ENCODE data around the gene DIAPH2. TPM values are rescaled to one million over a fixed set of nuclear protein-coding genes. Genes with fewer than 3 reads are reported as not detected.

Gene DIAPH2
- total and polyA plus RNA-seq, 2 donors from 2014 or later = 2.1 to 15.0 TPM

GRCh38 chrX:97315939-97316338 lies 631.3 kb downstream of the DIAPH2 start:
- no peaks in the 10 kb centered on the region for H3K9me3 ChIP-seq (ENCODE audit: control insufficient read depth in 2 of 3, insufficient read depth in 1 of 3, low read length in 3 of 3)
- intact Hi-C loops (cut with DNase I) = no loop called here
- H3K9ac ChIP-seq (ENCODE audit: low read length in 3 of 3) = no peak overlapping the region
- no peaks in the 10 kb centered on the region for H3K27me3 ChIP-seq (ENCODE audit: control insufficient read depth, insufficient read depth, low read length)
- FAIRE-seq = no peak
- H3K4me3 ChIP-seq (ENCODE audit: low read length in 3 of 3) = no peak overlapping the region
- no peak for TF ChIP-seq CTCF (IDR thresholded peaks at IDR 0.05; ENCODE audit: borderline replicate concordance, extremely low read depth, insufficient read depth)
- H3K27ac ChIP-seq (ENCODE audit: low read depth in 2 of 2, low read length in 2 of 2) = no peak overlapping the region
- no peaks in the 10 kb centered on the region for H3K4me1 ChIP-seq (ENCODE audit: control insufficient read depth in 2 of 3, insufficient read depth in 2 of 3, low read depth in 1 of 3, low read length in 3 of 3)
- H3K36me3 ChIP-seq (ENCODE audit: control insufficient read depth in 2 of 3, insufficient read depth in 3 of 3, low read length in 3 of 3) = no peaks in the 10 kb centered on the region
- no peak for DNase-seq

GRCh38 chrX:97320305-97320704 lies 635.7 kb downstream of the DIAPH2 start:
- H3K9me3 ChIP-seq (ENCODE audit: control insufficient read depth in 2 of 3, insufficient read depth in 1 of 3, low read length in 3 of 3) = no peaks in the 10 kb centered on the region
- no peak overlapping the region for H3K9ac ChIP-seq (ENCODE audit: low read length in 3 of 3)
- H3K4me1 ChIP-seq (ENCODE audit: control insufficient read depth in 2 of 3, insufficient read depth in 2 of 3, low read depth in 1 of 3, low read length in 3 of 3) = no peaks in the 10 kb centered on the region
- no peak for TF ChIP-seq CTCF (IDR thresholded peaks at IDR 0.05; ENCODE audit: borderline replicate concordance, extremely low read depth, insufficient read depth)
- DNase-seq = no peak
- FAIRE-seq = no peak
- no peak overlapping the region for H3K4me3 ChIP-seq (ENCODE audit: low read length in 3 of 3)
- H3K36me3 ChIP-seq (ENCODE audit: control insufficient read depth in 2 of 3, insufficient read depth in 3 of 3, low read length in 3 of 3) = no peaks in the 10 kb centered on the region
- H3K27me3 ChIP-seq (ENCODE audit: control insufficient read depth, insufficient read depth, low read length) = peaks cover 2% of the 10 kb centered on the region
- intact Hi-C loops (cut with DNase I) = no loop called here
- no peak overlapping the region for H3K27ac ChIP-seq (ENCODE audit: low read depth in 2 of 2, low read length in 2 of 2)

- FAIRE-seq = no peak
- H3K4me3 ChIP-seq (ENCODE audit: low read length in 3 of 3) = no peak overlapping the region
- no peak overlapping the region for H3K9ac ChIP-seq (ENCODE audit: low read length in 3 of 3)
- no peak overlapping the region for H3K27ac ChIP-seq (ENCODE audit: low read depth in 2 of 2, low read length in 2 of 2)
- no peak for DNase-seq
- H3K9me3 ChIP-seq (ENCODE audit: control insufficient read depth in 2 of 3, insufficient read depth in 1 of 3, low read length in 3 of 3) = no peaks in the 10 kb centered on the region
- H3K36me3 ChIP-seq (ENCODE audit: control insufficient read depth in 2 of 3, insufficient read depth in 3 of 3, low read length in 3 of 3) = no peaks in the 10 kb centered on the region
- peaks cover 2% of the 10 kb centered on the region for H3K27me3 ChIP-seq (ENCODE audit: control insufficient read depth, insufficient read depth, low read length)
- H3K4me1 ChIP-seq (ENCODE audit: control insufficient read depth in 2 of 3, insufficient read depth in 2 of 3, low read depth in 1 of 3, low read length in 3 of 3) = no peaks in the 10 kb centered on the region
- TF ChIP-seq CTCF (IDR thresholded peaks at IDR 0.05; ENCODE audit: borderline replicate concordance, extremely low read depth, insufficient read depth) = no peak
- intact Hi-C loops (cut with DNase I) = no loop called here
Measured at GRCh38 chrX:97322401-97322800, 637.8 kb downstream of the DIAPH2 start.

- no peak overlapping the region for H3K27ac ChIP-seq (ENCODE audit: low read depth in 2 of 2, low read length in 2 of 2)
- TF ChIP-seq CTCF (IDR thresholded peaks at IDR 0.05; ENCODE audit: borderline replicate concordance, extremely low read depth, insufficient read depth) = no peak
- no peaks in the 10 kb centered on the region for H3K36me3 ChIP-seq (ENCODE audit: control insufficient read depth in 2 of 3, insufficient read depth in 3 of 3, low read length in 3 of 3)
- H3K4me1 ChIP-seq (ENCODE audit: control insufficient read depth in 2 of 3, insufficient read depth in 2 of 3, low read depth in 1 of 3, low read length in 3 of 3) = no peaks in the 10 kb centered on the region
- DNase-seq (no peak), FAIRE-seq (no peak)
- no peak overlapping the region for H3K4me3 ChIP-seq (ENCODE audit: low read length in 3 of 3)
- intact Hi-C loops (cut with DNase I) = no loop called here
- no peaks in the 10 kb centered on the region for H3K9me3 ChIP-seq (ENCODE audit: control insufficient read depth in 2 of 3, insufficient read depth in 1 of 3, low read length in 3 of 3)
- no peak overlapping the region for H3K9ac ChIP-seq (ENCODE audit: low read length in 3 of 3)
- peaks cover 2% of the 10 kb centered on the region for H3K27me3 ChIP-seq (ENCODE audit: control insufficient read depth, insufficient read depth, low read length)
Measured at GRCh38 chrX:97326456-97326855, 641.8 kb downstream of the DIAPH2 start.
